Testis (tissue), 3 donors: ENCODE data around the gene GNAI2. TPM values are rescaled to one million over a fixed set of nuclear protein-coding genes. Genes with fewer than 3 reads are reported as not detected.

ENCODE experiments used
- DNase-seq: peaks from one replicate; pipeline ENCODE4 v3.0.0-alpha.2; 2019
- H3K27ac ChIP-seq, 2 donors: fragments of 200-600 bp; sonication (generic); one replicate each; pipeline ENCODE4 v1.5.1; 2019
- H3K27me3 ChIP-seq: fragments of 200-600 bp; sonication (generic); one replicate; pipeline ENCODE4 v1.5.1; 2019
- H3K36me3 ChIP-seq: fragments of 200-600 bp; sonication (generic); one replicate; pipeline ENCODE4 v1.5.1; 2017; ENCODE audit warnings: low read depth; ENCODE audit errors: missing control alignments
- H3K4me1 ChIP-seq: fragments of 200-600 bp; sonication (generic); one replicate; pipeline ENCODE4 v1.5.1; 2019
- H3K4me3 ChIP-seq, 2 donors: fragments of 200-600 bp; sonication (generic); one replicate each; pipeline ENCODE4 v1.5.1; 2017 to 2019
- H3K9me3 ChIP-seq: fragments of 200-600 bp; sonication (generic); one replicate; pipeline ENCODE4 v1.5.1; 2017
- CTCF ChIP-seq, 3 experiments: fragments of 450-650 bp in 2 of 3; fragments of 200-600 bp in 1 of 3; sonication (generic) in 1 of 3; IDR thresholded peaks; one replicate each; pipeline ENCODE4 v1.5.1; 2016 to 2019; ENCODE audit warnings: antibody characterized with exemption in 3 of 3, mild to moderate bottlenecking in 2 of 3, moderate library complexity in 1 of 3
- POLR2A ChIP-seq: fragments of 450-650 bp; IDR thresholded peaks from one replicate; pipeline ENCODE4 v1.6.1; 2017; ENCODE audit warnings: antibody characterized with exemption, mild to moderate bottlenecking, moderate library complexity
- WGBS, 2 donors: methylation state at CpG; one replicate each; pipeline ENCODE4 v1.1.5; 2018; 5-methylcytosine and 5-hydroxymethylcytosine counted together
- intact Hi-C: fragments of 100-400 bp; cut with DNase I; formaldehyde crosslinking; loops from one replicate; pipeline ENCODE4 v1.15.1; 2023; ENCODE audit warnings: low total_unique reads
- polyA plus RNA-seq: library from polyadenylated mRNA; stranded (reverse); fragments of 350-450 nt; fragmentation: Illumina TruSeq; extraction: RNeasy Lipid Tissue Mini Kit (QIAGEN cat#74804); gene quantifications from one replicate; pipeline ENCODE4 v1.2.3, GENCODE V29; 2014; ENCODE audit warnings: low read depth, low replicate concordance; ENCODE audit not compliant: insufficient read depth
- total RNA-seq, 2 donors: library from RNA; depleted of rRNA; stranded (reverse); fragments of >200 nt; gene quantifications; one replicate each; pipeline ENCODE4 v1.2.3, GENCODE V29; 2016

GNAI2 gene
- total and polyA plus RNA-seq, 3 donors from 2014 or later, result 238 to 343 (median 239) TPM

- no peak overlapping the region for H3K27ac ChIP-seq
- no peak for DNase-seq
- TF ChIP-seq CTCF (IDR thresholded peaks at IDR 0.05) (no peak), POLR2A (no peak)
- 32 to 42% methylated on average over 7 to 29 of the region's 34 CpGs for WGBS, 2 donors
- H3K27me3 ChIP-seq, result peaks cover 3% of the 10 kb centered on the region
- no peaks in the 10 kb centered on the region for H3K36me3 ChIP-seq
- no peaks in the 10 kb centered on the region for H3K9me3 ChIP-seq
- H3K4me1 ChIP-seq, result peaks cover 9% of the 10 kb centered on the region
- intact Hi-C loops, result loop anchor here (5.0 to 10.0 kb wide), 2 partner anchors 34 to 81 kb away; partner anchors contain the start of gene LSMEM2
- no peak overlapping the region for H3K4me3 ChIP-seq
Observed at GRCh38 chr3:50193746-50194127, 42.3 kb upstream of the GNAI2 start.

GRCh38 chr3:50194128-50194902 lies 41.7 kb upstream of the GNAI2 start:
- H3K9me3 ChIP-seq, result no peaks in the 10 kb centered on the region
- WGBS, 2 donors, result 8 to 23% methylated on average over 13 to 61 of the region's 70 CpGs
- TF ChIP-seq CTCF (IDR thresholded peaks at IDR 0.05), result peak; percentile 79 to 84 (median 79)
- TF ChIP-seq POLR2A, result no peak
- H3K36me3 ChIP-seq, result no peaks in the 10 kb centered on the region
- no peak overlapping the region for H3K4me3 ChIP-seq
- H3K27me3 ChIP-seq, result peaks cover 3% of the 10 kb centered on the region
- H3K4me1 ChIP-seq, result peaks cover 9% of the 10 kb centered on the region
- peak; percentile 75 for DNase-seq
- H3K27ac ChIP-seq, result no peak overlapping the region
- intact Hi-C loops, result loop anchor here (5.0 to 10.0 kb wide), 2 partner anchors 33 to 80 kb away; partner anchors contain the start of gene LSMEM2

- DNase-seq, result no peak
- no peak overlapping the region for H3K27ac ChIP-seq
- no peaks in the 10 kb centered on the region for H3K9me3 ChIP-seq
- intact Hi-C loops, result loop anchor here (5.0 to 10.0 kb wide), 2 partner anchors 32 to 80 kb away; partner anchors contain the start of gene LSMEM2
- no peak overlapping the region for H3K4me3 ChIP-seq
- peaks cover 3% of the 10 kb centered on the region for H3K27me3 ChIP-seq
- H3K4me1 ChIP-seq, result peaks cover 9% of the 10 kb centered on the region
- TF ChIP-seq CTCF (IDR thresholded peaks at IDR 0.05) (no peak), POLR2A (no peak)
- H3K36me3 ChIP-seq, result no peaks in the 10 kb centered on the region
- WGBS, 2 donors, result 50 to 59% methylated on average over 13 to 14 of the region's 14 CpGs
Observed at GRCh38 chr3:50194903-50195500, 41.0 kb upstream of the GNAI2 start.

- H3K36me3 ChIP-seq, result no peaks in the 10 kb centered on the region
- no peak overlapping the region for H3K27ac ChIP-seq
- intact Hi-C loops, result loop anchor here (10.0 kb wide), 1 partner anchor 79 kb away; the partner anchor contains the start of gene LSMEM2
- peaks cover 3% of the 10 kb centered on the region for H3K27me3 ChIP-seq
- DNase-seq, result no peak
- no peaks in the 10 kb centered on the region for H3K9me3 ChIP-seq
- H3K4me3 ChIP-seq, result no peak overlapping the region
- TF ChIP-seq CTCF (IDR thresholded peaks at IDR 0.05) (no peak), POLR2A (no peak)
- peaks cover 9% of the 10 kb centered on the region for H3K4me1 ChIP-seq
- WGBS, 2 donors, result 43 to 90% methylated on average over 2 to 4 of the region's 4 CpGs
Observed at GRCh38 chr3:50195501-50196252, 40.3 kb upstream of the GNAI2 start.
